Keratinocyte (primary cell): ENCODE results near the gene KCNH1. TPM values are rescaled to one million over a fixed set of nuclear protein-coding genes. Genes with fewer than 3 reads are reported as not detected.

ENCODE experiments used
- DNase-seq: peaks from one replicate; pipeline ENCODE4 v3.0.0-alpha.2; 2011; ENCODE audit warnings: low read depth, missing footprints, low spot score
- FAIRE-seq: peaks from 2 replicates; lab custom pipeline; 2011; peaks lifted over from hg19 to GRCh38; lab: Jason Lieb, UNC
- H2AFZ ChIP-seq: 2 replicates; pipeline ENCODE4 v1.6.0; 2012; ENCODE audit warnings: low read length, control low read depth, inconsistent platforms; ENCODE audit not compliant: control insufficient read depth
- H3K27ac ChIP-seq: 2 replicates; pipeline ENCODE4 v1.5.1; 2011; ENCODE audit warnings: low read length; ENCODE audit not compliant: control insufficient read depth, insufficient read depth
- H3K27me3 ChIP-seq: 3 replicates; pipeline ENCODE4 v1.6.0; 2011; ENCODE audit warnings: low read length; ENCODE audit not compliant: control insufficient read depth, insufficient read depth; ENCODE audit errors: extremely low read depth
- H3K36me3 ChIP-seq, 2 experiments: 2 replicates in 1 of 2; 3 replicates in 1 of 2; pipeline ENCODE4 v1.5.1; 2011; ENCODE audit warnings: low read length in 2 of 2, mild to moderate bottlenecking in 1 of 2; ENCODE audit not compliant: control insufficient read depth in 2 of 2, insufficient read depth in 2 of 2; ENCODE audit errors: extremely low read depth in 1 of 2
- H3K4me1 ChIP-seq: 3 replicates; pipeline ENCODE4 v1.5.1; 2011; ENCODE audit warnings: low read length; ENCODE audit not compliant: control insufficient read depth, insufficient read depth; ENCODE audit errors: extremely low read depth
- H3K4me2 ChIP-seq: 3 replicates; pipeline ENCODE4 v1.6.0; 2011; ENCODE audit warnings: low read depth, low read length; ENCODE audit not compliant: control insufficient read depth, insufficient read depth; ENCODE audit errors: extremely low read depth
- H3K4me3 ChIP-seq, 3 experiments: fragments of 200-600 bp in 1 of 3; sonication (generic) in 1 of 3; 2 replicates in 2 of 3; 3 replicates in 1 of 3; pipeline ENCODE4 v1.5.1; 2011 to 2016; ENCODE audit warnings: low read length in 3 of 3, mild to moderate bottlenecking in 3 of 3, control low read depth in 2 of 3, inconsistent platforms in 1 of 3, low read depth in 1 of 3, mixed read lengths in 1 of 3, mixed run types in 1 of 3, moderate library complexity in 1 of 3; ENCODE audit not compliant: control insufficient read depth in 2 of 3, insufficient read depth in 2 of 3; ENCODE audit errors: extremely low read depth in 1 of 3
- H3K79me2 ChIP-seq: 2 replicates; pipeline ENCODE4 v1.6.0; 2012; ENCODE audit warnings: low read length; ENCODE audit not compliant: control insufficient read depth, insufficient read depth
- H3K9ac ChIP-seq: 3 replicates; pipeline ENCODE4 v1.6.0; 2011; ENCODE audit warnings: low read length; ENCODE audit not compliant: control insufficient read depth, insufficient read depth; ENCODE audit errors: extremely low read depth
- H3K9me1 ChIP-seq: 3 replicates; pipeline ENCODE4 v1.6.0; 2011; ENCODE audit warnings: low read length; ENCODE audit not compliant: control insufficient read depth, insufficient read depth; ENCODE audit errors: extremely low read depth
- H3K9me3 ChIP-seq: 2 replicates; pipeline ENCODE4 v1.5.1; 2012; ENCODE audit warnings: low read depth, low read length; ENCODE audit not compliant: control insufficient read depth
- H4K20me1 ChIP-seq: 3 replicates; pipeline ENCODE4 v1.6.0; 2011; ENCODE audit warnings: low read length; ENCODE audit not compliant: control insufficient read depth, insufficient read depth; ENCODE audit errors: extremely low read depth
- CTCF ChIP-seq, 3 experiments: IDR thresholded peaks in 1 of 3; conservative IDR thresholded peaks in 1 of 3; optimal IDR thresholded peaks in 1 of 3; 2 replicates in 2 of 3; 3 replicates in 1 of 3; pipeline versions ENCODE3 to v1.5.1; 2011; ENCODE audit warnings: low read length in 3 of 3, mild to moderate bottlenecking in 3 of 3, moderate library complexity in 2 of 3, control low read depth in 1 of 3, inconsistent platforms in 1 of 3; ENCODE audit not compliant: insufficient read depth in 2 of 3; ENCODE audit errors: extremely low read depth in 1 of 3
- EZH2 ChIP-seq: IDR thresholded peaks from one replicate; pipeline ENCODE4 v1.6.1; 2012; ENCODE audit warnings: inconsistent platforms, mild to moderate bottlenecking, low read length, moderate library complexity
- dilution Hi-C: fragments of 300-500 bp; cut with MboI; formaldehyde crosslinking; loops from one replicate; pipeline ENCODE4 v1.7.0; 2020; ENCODE audit warnings: low sequenced_read_pairs; ENCODE audit not compliant: extremely low pct_ligation_motif_present
- polyA plus RNA-seq, 5 experiments: library from polyadenylated mRNA; depleted of rRNA in 3 of 5; stranded (reverse) in 3 of 5; stranded (forward) in 1 of 5; unstranded in 1 of 5; fragments of >200 nt; gene quantifications; 1 replicate in 1 of 5; 2 replicates in 3 of 5; 3 replicates in 1 of 5; pipeline versions ENCODE4 v1.2.1 to v1.2.3, GENCODE V29; 2011 to 2012; ENCODE audit warnings: missing spikeins in 2 of 5, low read depth in 1 of 5, low replicate concordance in 1 of 5

The KCNH1 gene
- polyA plus RNA-seq, 1 donor (not counting 4 experiments of a cell fraction or from before 2014, with no cell fraction given): not detected

- DNase-seq (no peak), FAIRE-seq (no peak)
- H3K4me1 ChIP-seq: no peaks in the 10 kb centered on the region
- dilution Hi-C loops: no loop called here
- no peaks in the 10 kb centered on the region for H3K27me3 ChIP-seq
- H2AFZ ChIP-seq: no peak overlapping the region
- no peak overlapping the region for H3K4me3 ChIP-seq
- H3K9ac ChIP-seq: no peak overlapping the region
- H3K27ac ChIP-seq: no peak overlapping the region
- no peaks in the 10 kb centered on the region for H3K9me3 ChIP-seq
- no peaks in the 10 kb centered on the region for H4K20me1 ChIP-seq
- no peak for TF ChIP-seq EZH2
- H3K79me2 ChIP-seq: no peaks in the 10 kb centered on the region
- H3K36me3 ChIP-seq: no peaks in the 10 kb centered on the region
- H3K4me2 ChIP-seq: no peak overlapping the region
- H3K9me1 ChIP-seq: no peaks in the 10 kb centered on the region
Measured at GRCh38 chr1:211018690-211019089, 115.3 kb downstream of the KCNH1 start.

GRCh38 chr1:211017075-211017718 lies 116.8 kb downstream of the KCNH1 start:
- Histone ChIP-seq H3K9ac (no peak overlapping the region), H4K20me1 (no peaks in the 10 kb centered on the region), H3K4me3 (no peak overlapping the region), H3K79me2 (no peaks in the 10 kb centered on the region), H2AFZ (no peak overlapping the region), H3K9me1 (no peaks in the 10 kb centered on the region), H3K27me3 (no peaks in the 10 kb centered on the region), H3K9me3 (no peaks in the 10 kb centered on the region), H3K27ac (no peak overlapping the region), H3K36me3 (no peaks in the 10 kb centered on the region), H3K4me2 (no peak overlapping the region), H3K4me1 (no peaks in the 10 kb centered on the region)
- dilution Hi-C loops: no loop called here
- DNase-seq: no peak
- no peak for FAIRE-seq
- TF ChIP-seq EZH2 (no peak), CTCF (optimal IDR thresholded peaks at IDR 0.05 in 1 of 3, IDR thresholded peaks at IDR 0.05 in 1 of 3, conservative IDR thresholded peaks at IDR 0.05 in 1 of 3; ENCODE audit: extremely low read depth in 1 of 3, insufficient read depth in 2 of 3, low read length in 3 of 3) (no peak)

GRCh38 chr1:211014275-211014674 lies 119.7 kb downstream of the KCNH1 start:
- Histone ChIP-seq H2AFZ (no peak overlapping the region), H3K4me3 (no peak overlapping the region), H3K4me2 (no peak overlapping the region), H3K9ac (no peak overlapping the region), H3K36me3 (no peaks in the 10 kb centered on the region), H3K9me3 (no peaks in the 10 kb centered on the region), H3K79me2 (no peaks in the 10 kb centered on the region), H3K9me1 (no peaks in the 10 kb centered on the region), H3K27ac (no peak overlapping the region), H3K4me1 (no peaks in the 10 kb centered on the region), H3K27me3 (no peaks in the 10 kb centered on the region), H4K20me1 (no peaks in the 10 kb centered on the region)
- DNase-seq (no peak), FAIRE-seq (no peak)
- no peak for TF ChIP-seq EZH2
- TF ChIP-seq CTCF (optimal IDR thresholded peaks at IDR 0.05 in 1 of 3, IDR thresholded peaks at IDR 0.05 in 1 of 3, conservative IDR thresholded peaks at IDR 0.05 in 1 of 3; ENCODE audit: extremely low read depth in 1 of 3, insufficient read depth in 2 of 3, low read length in 3 of 3): no peak
- dilution Hi-C loops: no loop called here
